GM18858 (cell line): Measurements from ENCODE around the gene ECEL1.

Experiments used
- ATAC-seq: cut with Tn5 transposase; IDR thresholded peaks from one replicate; pipeline ENCODE4 v1.9.1; 2021; ENCODE audit not compliant: unreplicated experiment

The ECEL1 gene

GRCh38 chr2:232485757-232486557, 1.7 kb downstream of the ECEL1 start:
- no peak for ATAC-seq

GRCh38 chr2:232485348-232485756, 2.3 kb downstream of the ECEL1 start:
- no peak for ATAC-seq

GRCh38 chr2:232484628-232485347, 2.8 kb downstream of the ECEL1 start:
- ATAC-seq: no peak

GRCh38 chr2:232483923-232484627, 3.6 kb downstream of the ECEL1 start:
- ATAC-seq: no peak

- ATAC-seq: no peak
Observed at GRCh38 chr2:232483311-232483922, 4.2 kb downstream of the ECEL1 start.

GRCh38 chr2:232482301-232483238, 5.1 kb downstream of the ECEL1 start:
- no peak for ATAC-seq

- no peak for ATAC-seq
Observed at GRCh38 chr2:232481322-232482140, 6.1 kb downstream of the ECEL1 start.

GRCh38 chr2:232480201-232481190, 7.1 kb downstream of the ECEL1 start:
- ATAC-seq: no peak

GRCh38 chr2:232479341-232480200, 8.1 kb downstream of the ECEL1 start:
- no peak for ATAC-seq

GRCh38 chr2:232478571-232479340, 8.9 kb downstream of the ECEL1 start:
- ATAC-seq: no peak

- ATAC-seq: no peak
Observed at GRCh38 chr2:232477751-232478510, 9.7 kb downstream of the ECEL1 start.

- no peak for ATAC-seq
Observed at GRCh38 chr2:232476791-232477190, 10.8 kb downstream of the ECEL1 start.

- ATAC-seq: no peak
Observed at GRCh38 chr2:232476045-232476444, 11.6 kb downstream of the ECEL1 start.

GRCh38 chr2:232473467-232473890, 14.2 kb downstream of the ECEL1 start:
- ATAC-seq: no peak

- no peak for ATAC-seq
Observed at GRCh38 chr2:232466221-232466620, 21.4 kb downstream of the ECEL1 start.

- ATAC-seq: no peak
Observed at GRCh38 chr2:232465061-232465460, 22.6 kb downstream of the ECEL1 start.
